ENCODE results near the gene CEACAM7. TPM values are rescaled to one million over a fixed set of nuclear protein-coding genes. Genes with fewer than 3 reads are reported as not detected.
"Not testable (repeated sequence)": the region's sequence is repeated elsewhere in the genome, so short reads cannot be mapped to it uniquely, and the experiment has no call there.

The CEACAM7 gene
- total RNA-seq, 1 donor from 2014 or later, result not detected

- TF ChIP-seq CTCF (IDR thresholded peaks at IDR 0.05; ENCODE audit: insufficient read depth, low read length, poor library complexity, severe bottlenecking), result no peak
- no peak for DNase-seq (ENCODE audit: low read depth)
- Histone ChIP-seq H3K4me3 (ENCODE audit: low read depth, low read length) (no peak overlapping the region), H3K27me3 (ENCODE audit: control insufficient read depth, insufficient read depth, low read length) (no peaks in the 10 kb centered on the region), H3K36me3 (ENCODE audit: control insufficient read depth, insufficient read depth, low read length) (no peaks in the 10 kb centered on the region)
Measured at GRCh38 chr19:41657157-41657556, 30.9 kb downstream of the CEACAM7 start.

- H3K4me3 ChIP-seq (ENCODE audit: low read depth, low read length); H3K36me3 ChIP-seq (ENCODE audit: control insufficient read depth, insufficient read depth, low read length); H3K27me3 ChIP-seq (ENCODE audit: control insufficient read depth, insufficient read depth, low read length); DNase-seq (ENCODE audit: low read depth): not testable (repeated sequence)
Measured at GRCh38 chr19:41656756-41657155, 31.3 kb downstream of the CEACAM7 start.

DNA sequence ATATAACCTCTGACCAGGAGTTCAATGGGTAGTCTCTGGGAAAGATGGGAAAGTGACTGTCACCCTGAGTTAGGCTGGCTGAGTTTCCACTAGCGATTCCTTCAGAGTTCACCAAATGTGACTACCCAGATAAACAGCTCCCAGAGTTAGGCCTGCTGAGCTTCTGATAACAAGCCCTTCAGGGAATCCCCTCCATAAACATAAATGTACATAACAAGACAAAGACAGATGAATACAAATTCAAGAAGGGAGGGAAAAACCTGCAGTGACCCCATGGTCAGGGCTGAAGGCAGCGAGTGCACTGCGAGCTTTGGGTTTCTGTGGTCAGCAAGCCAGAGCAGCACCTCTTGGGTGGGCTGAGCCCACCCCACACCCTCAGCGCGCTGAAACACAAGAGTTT is 35.8 kb downstream of the CEACAM7 start:
- no peak for TF ChIP-seq CTCF (IDR thresholded peaks at IDR 0.05; ENCODE audit: insufficient read depth, low read length, poor library complexity, severe bottlenecking)
- H3K27me3 ChIP-seq (ENCODE audit: control insufficient read depth, insufficient read depth, low read length), result no peaks in the 10 kb centered on the region
- no peaks in the 10 kb centered on the region for H3K36me3 ChIP-seq (ENCODE audit: control insufficient read depth, insufficient read depth, low read length)
- no peak overlapping the region for H3K4me3 ChIP-seq (ENCODE audit: low read depth, low read length)
- DNase-seq (ENCODE audit: low read depth), result no peak

DNA sequence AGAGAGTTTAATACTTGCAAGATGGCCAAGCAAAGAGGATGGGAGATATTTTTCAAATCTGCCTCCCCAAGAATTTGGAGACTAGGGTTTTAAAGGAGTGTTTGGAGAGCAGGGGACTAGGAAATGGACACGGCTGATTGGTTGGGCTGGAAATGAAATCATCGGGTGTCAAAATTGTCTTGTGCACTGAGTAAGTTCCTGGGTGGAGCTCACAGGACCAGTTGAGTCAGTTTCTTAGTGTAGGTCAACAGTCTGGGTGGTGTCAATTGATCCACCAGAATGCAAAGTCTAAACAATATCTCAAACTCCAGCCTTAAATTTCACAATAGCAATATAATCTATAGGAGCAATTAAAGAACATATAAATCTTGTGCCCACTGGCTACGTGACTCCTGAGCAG is 38.2 kb downstream of the CEACAM7 start:
- no peak for DNase-seq (ENCODE audit: low read depth)
- H3K4me3 ChIP-seq (ENCODE audit: low read depth, low read length), result no peak overlapping the region
- no peak for TF ChIP-seq CTCF (IDR thresholded peaks at IDR 0.05; ENCODE audit: insufficient read depth, low read length, poor library complexity, severe bottlenecking)
- H3K36me3 ChIP-seq (ENCODE audit: control insufficient read depth, insufficient read depth, low read length), result no peaks in the 10 kb centered on the region
- H3K27me3 ChIP-seq (ENCODE audit: control insufficient read depth, insufficient read depth, low read length), result no peaks in the 10 kb centered on the region

GRCh38 chr19:41646589-41647204 is 41.4 kb downstream of the CEACAM7 start:
- Histone ChIP-seq H3K4me3 (ENCODE audit: low read depth, low read length) (no peak overlapping the region), H3K36me3 (ENCODE audit: control insufficient read depth, insufficient read depth, low read length) (no peaks in the 10 kb centered on the region), H3K27me3 (ENCODE audit: control insufficient read depth, insufficient read depth, low read length) (no peaks in the 10 kb centered on the region)
- no peak for DNase-seq (ENCODE audit: low read depth)
- TF ChIP-seq CTCF (IDR thresholded peaks at IDR 0.05; ENCODE audit: insufficient read depth, low read length, poor library complexity, severe bottlenecking), result peak; percentile 34

DNA sequence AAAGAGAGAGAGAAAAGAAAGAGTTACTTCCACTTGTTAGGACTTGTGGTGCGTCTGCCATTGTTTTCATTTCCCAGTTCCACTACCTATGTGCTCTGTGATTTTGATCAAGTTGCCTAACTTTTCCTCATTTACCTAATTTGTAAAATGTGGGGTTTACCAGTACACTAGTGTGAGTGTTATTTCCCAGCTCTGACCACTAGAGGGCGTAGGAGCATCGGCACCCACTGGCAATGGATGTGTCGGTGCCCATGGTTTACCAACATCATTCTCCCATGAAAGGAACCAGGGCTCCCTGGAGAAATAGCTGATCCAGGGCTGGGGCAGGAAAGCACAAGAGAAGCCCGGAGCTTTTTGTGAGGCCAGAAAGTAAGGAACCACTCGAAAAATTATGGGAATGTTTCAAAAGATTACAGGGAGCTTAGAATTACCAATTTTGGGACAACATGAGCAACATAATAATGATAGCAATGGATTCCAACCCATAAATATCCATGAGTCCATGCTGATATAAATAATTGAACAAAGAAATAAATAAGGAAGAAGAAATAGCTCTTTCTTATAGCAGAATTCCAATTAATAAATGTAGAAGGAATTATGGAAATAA is 46.1 kb downstream of the CEACAM7 start:
- DNase-seq (ENCODE audit: low read depth), result no peak
- peak; percentile 79 for TF ChIP-seq CTCF (IDR thresholded peaks at IDR 0.05; ENCODE audit: insufficient read depth, low read length, poor library complexity, severe bottlenecking)
- no peak overlapping the region for H3K4me3 ChIP-seq (ENCODE audit: low read depth, low read length)
- no peaks in the 10 kb centered on the region for H3K27me3 ChIP-seq (ENCODE audit: control insufficient read depth, insufficient read depth, low read length)
- no peaks in the 10 kb centered on the region for H3K36me3 ChIP-seq (ENCODE audit: control insufficient read depth, insufficient read depth, low read length)
